ENCODE results near the gene ZDHHC20. TPM values are rescaled to one million over a fixed set of nuclear protein-coding genes. Genes with fewer than 3 reads are reported as not detected.

Gene ZDHHC20
- total RNA-seq, 4 donors from 2014 or later, result 37.9 to 88.1 (median 58.7) TPM

- TF ChIP-seq CTCF (IDR thresholded peaks at IDR 0.05; ENCODE audit: low read depth), result no peak
Measured at GRCh38 chr13:21478881-21479808, 20.0 kb upstream of the ZDHHC20 start.

- no peak for TF ChIP-seq CTCF (IDR thresholded peaks at IDR 0.05; ENCODE audit: low read depth)
Measured at GRCh38 chr13:21476893-21477472, 17.9 kb upstream of the ZDHHC20 start.

- TF ChIP-seq CTCF (IDR thresholded peaks at IDR 0.05; ENCODE audit: low read depth), result no peak
Measured at GRCh38 chr13:21475115-21475514, 16.0 kb upstream of the ZDHHC20 start.

- TF ChIP-seq CTCF (IDR thresholded peaks at IDR 0.05; ENCODE audit: low read depth), result no peak
Measured at GRCh38 chr13:21470785-21471184, 11.7 kb upstream of the ZDHHC20 start.

GRCh38 chr13:21466527-21466926 lies 7.4 kb upstream of the ZDHHC20 start:
- no peak for TF ChIP-seq CTCF (IDR thresholded peaks at IDR 0.05; ENCODE audit: low read depth)

- TF ChIP-seq CTCF (IDR thresholded peaks at IDR 0.05; ENCODE audit: low read depth), result no peak
Measured at GRCh38 chr13:21465710-21466160, 6.6 kb upstream of the ZDHHC20 start.

- no peak for TF ChIP-seq CTCF (IDR thresholded peaks at IDR 0.05; ENCODE audit: low read depth)
Measured at GRCh38 chr13:21463424-21463823, 4.3 kb upstream of the ZDHHC20 start.

Measured in subcutaneous adipose tissue (tissue), 4 donors.